Iris pigment epithelial cell (primary cell): ENCODE data around the gene BEX4.
"Not testable (repeated sequence)": the region's sequence is repeated elsewhere in the genome, so short reads cannot be mapped to it uniquely, and the experiment has no call there.

Experiments used
- DNase-seq: peaks from one replicate; pipeline ENCODE4 v3.0.0-alpha.2; 2011; ENCODE audit warnings: low read depth

The BEX4 gene

GRCh38 chrX:103214870-103215424 is at the start of gene BEX4:
BEX4 (plus strand) TSS chrX:103215108; CDS start chrX:103216154, 1,046 bp downstream.
- peak; percentile 64 for DNase-seq

GRCh38 chrX:103170216-103170615 is 44.7 kb upstream of the BEX4 start:
- DNase-seq: peak; percentile 25

GRCh38 chrX:103171353-103171752 is 43.6 kb upstream of the BEX4 start:
- DNase-seq: no peak

- not testable (repeated sequence) for DNase-seq
Observed at GRCh38 chrX:103175256-103175655, 39.7 kb upstream of the BEX4 start.

GRCh38 chrX:103175944-103176753 is 38.8 kb upstream of the BEX4 start:
- peak; percentile 42 for DNase-seq

- no peak for DNase-seq
Observed at GRCh38 chrX:103177556-103177955, 37.4 kb upstream of the BEX4 start.

GRCh38 chrX:103183912-103184311 is 31.0 kb upstream of the BEX4 start:
- no peak for DNase-seq

- no peak for DNase-seq
Observed at GRCh38 chrX:103187953-103188475, 26.9 kb upstream of the BEX4 start.

- DNase-seq: no peak
Observed at GRCh38 chrX:103197721-103198306, 17.1 kb upstream of the BEX4 start.

GRCh38 chrX:103198668-103199067 is 16.2 kb upstream of the BEX4 start:
- DNase-seq: not testable (repeated sequence)

GRCh38 chrX:103201041-103201440 is 13.9 kb upstream of the BEX4 start:
- no peak for DNase-seq

GRCh38 chrX:103210056-103210455 is 4.9 kb upstream of the BEX4 start:
- no peak for DNase-seq

GRCh38 chrX:103211012-103211715 is 3.7 kb upstream of the BEX4 start:
- DNase-seq: peak; percentile 43

- DNase-seq: no peak
Observed at GRCh38 chrX:103212749-103213457, 2.0 kb upstream of the BEX4 start.

GRCh38 chrX:103215425-103215991 is 600 bp downstream of the BEX4 start:
- peak; percentile 2 for DNase-seq

- DNase-seq: no peak
Observed at GRCh38 chrX:103220511-103221323, 5.8 kb downstream of the BEX4 start.

- not testable (repeated sequence) for DNase-seq
Observed at GRCh38 chrX:103225918-103226317, 11.0 kb downstream of the BEX4 start.

- DNase-seq: no peak
Observed at GRCh38 chrX:103233263-103233662, 18.4 kb downstream of the BEX4 start.

- no peak for DNase-seq
Observed at GRCh38 chrX:103234869-103235268, 20.0 kb downstream of the BEX4 start.

GRCh38 chrX:103235608-103236007 is 20.7 kb downstream of the BEX4 start:
- not testable (repeated sequence) for DNase-seq
